K562 (cell line): ENCODE data around the gene CCDC33. TPM values are rescaled to one million over a fixed set of nuclear protein-coding genes. Genes with fewer than 3 reads are reported as not detected.

Experiments
- ADNP ChIP-seq: fragments of 200-800 bp; sonication (Bioruptor generic); IDR thresholded peaks from 2 replicates; pipeline ENCODE4 v1.6.1; 2016; ENCODE audit warnings: missing genetic modification characterization, missing compliant biosample characterization
- ATF7 ChIP-seq: fragments of 450-650 bp; IDR thresholded peaks from 2 replicates; pipeline ENCODE4 v1.7.1; 2014; ENCODE audit warnings: mild to moderate bottlenecking, moderate library complexity
- BDP1 ChIP-seq: IDR thresholded peaks from 3 replicates; pipeline ENCODE4 v1.6.1; 2011; ENCODE audit not compliant: insufficient read length, insufficient read depth
- CTBP1 ChIP-seq: fragments of 450-650 bp; IDR thresholded peaks from 2 replicates; pipeline ENCODE4 v1.6.1; 2016; ENCODE audit warnings: borderline replicate concordance
- DNMT1 ChIP-seq: fragments of 450-650 bp; IDR thresholded peaks from 2 replicates; pipeline ENCODE4 v1.6.1; 2016; ENCODE audit warnings: antibody characterized with exemption, mild to moderate bottlenecking
- ELK3 ChIP-seq: fragments of 450-650 bp; formaldehyde crosslinking; IDR thresholded peaks from 2 replicates; pipeline ENCODE4 v1.4.0; 2020; ENCODE audit warnings: mild to moderate bottlenecking
- HSF4 ChIP-seq: fragments of 250-450 bp; sonication (Bioruptor Pico); IDR thresholded peaks from 2 replicates; pipeline ENCODE4 v2.1.2; 2022; ENCODE audit warnings: mild to moderate bottlenecking, moderate library complexity, borderline replicate concordance
- KAT2B ChIP-seq: IDR thresholded peaks from one replicate; pipeline ENCODE4 v1.6.1; 2012; ENCODE audit warnings: low read depth, mild to moderate bottlenecking, control low read depth, inconsistent platforms, low read length, moderate library complexity
- NFIC ChIP-seq: fragments of 450-650 bp; IDR thresholded peaks from 2 replicates; pipeline ENCODE4 v1.6.1; 2017; ENCODE audit warnings: mild to moderate bottlenecking, inconsistent platforms
- PBX2 ChIP-seq, 2 experiments: IDR thresholded peaks in 1 of 2; conservative IDR thresholded peaks in 1 of 2; 2 replicates each; pipeline ENCODE4 v1.6.1; 2016; ENCODE audit warnings: low read depth in 2 of 2, mild to moderate bottlenecking in 1 of 2, missing compliant biosample characterization in 1 of 2, missing genetic modification characterization in 1 of 2, moderate library complexity in 1 of 2
- RERE ChIP-seq: sonication (generic); formaldehyde crosslinking; IDR thresholded peaks from 2 replicates; pipeline ENCODE4 v1.8.0; 2023; ENCODE audit warnings: missing genetic modification reagents, mild to moderate bottlenecking, borderline replicate concordance
- SLC30A9 ChIP-seq: fragments of 250-450 bp; sonication (Bioruptor Pico); IDR thresholded peaks from 2 replicates; pipeline ENCODE4 v1.8.0; 2022; ENCODE audit warnings: mild to moderate bottlenecking, moderate library complexity
- polyA plus RNA-seq, 8 experiments: library from polyadenylated mRNA; depleted of rRNA in 4 of 8; stranded (reverse) in 5 of 8; unstranded in 3 of 8; fragments of >200 nt; fragmentation: Nextera tagmentation in 2 of 8; fragmentation: Illumina TruSeq in 1 of 8; extraction: Ambion mirVana in 2 of 8; extraction: Trizol in 1 of 8; gene quantifications; 2 replicates each; pipeline versions ENCODE4 v1.2.1 to v1.2.3, GENCODE V29; 2011 to 2014; ENCODE audit warnings: inconsistent platforms in 1 of 8, missing spikeins in 1 of 8
- total RNA-seq, 7 experiments: library from RNA; depleted of rRNA in 6 of 7; stranded (reverse); fragments of >200 nt in 6 of 7; fragmentation: Illumina TruSeq in 2 of 7; extraction: Trizol in 2 of 7; gene quantifications; 2 replicates each; pipeline versions ENCODE4 v1.2.1 to v1.2.3, GENCODE V29; 2011 to 2021; ENCODE audit warnings: low replicate concordance in 1 of 7
- TF ChIP-seq, protein P1 (sequence below): IDR thresholded peaks from 2 replicates; pipeline ENCODE4 v1.6.1; 2016; ENCODE audit warnings: missing genetic modification characterization, missing compliant biosample characterization
- TF ChIP-seq, protein P2 (sequence below): IDR thresholded peaks from 3 replicates; pipeline ENCODE4 v1.6.1; 2011; ENCODE audit warnings: borderline replicate concordance, mild to moderate bottlenecking; ENCODE audit not compliant: insufficient read length, insufficient read depth

The CCDC33 gene
- total and polyA plus RNA-seq, 9 of the 15 experiments (the other 6 are each of a cell fraction or from before 2014, with no cell fraction given): 0.08 to 1.1 (median 0.15) TPM; not detected in 4

- no peak for TF ChIP-seq ELK3 (CRISPR knock-in tag)
- no peak for TF ChIP-seq DNMT1
- no peak for TF ChIP-seq NFIC
- TF ChIP-seq, protein P1, sequence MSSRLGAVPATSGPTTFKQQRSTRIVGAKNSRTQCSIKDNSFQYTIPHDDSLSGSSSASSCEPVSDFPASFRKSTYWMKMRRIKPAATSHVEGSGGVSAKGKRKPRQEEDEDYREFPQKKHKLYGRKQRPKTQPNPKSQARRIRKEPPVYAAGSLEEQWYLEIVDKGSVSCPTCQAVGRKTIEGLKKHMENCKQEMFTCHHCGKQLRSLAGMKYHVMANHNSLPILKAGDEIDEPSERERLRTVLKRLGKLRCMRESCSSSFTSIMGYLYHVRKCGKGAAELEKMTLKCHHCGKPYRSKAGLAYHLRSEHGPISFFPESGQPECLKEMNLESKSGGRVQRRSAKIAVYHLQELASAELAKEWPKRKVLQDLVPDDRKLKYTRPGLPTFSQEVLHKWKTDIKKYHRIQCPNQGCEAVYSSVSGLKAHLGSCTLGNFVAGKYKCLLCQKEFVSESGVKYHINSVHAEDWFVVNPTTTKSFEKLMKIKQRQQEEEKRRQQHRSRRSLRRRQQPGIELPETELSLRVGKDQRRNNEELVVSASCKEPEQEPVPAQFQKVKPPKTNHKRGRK (tag): no peak
- no peak for TF ChIP-seq SLC30A9
- TF ChIP-seq KAT2B: no peak
- no peak for TF ChIP-seq ADNP (tag)
- TF ChIP-seq BDP1: no peak
- TF ChIP-seq, protein P2, sequence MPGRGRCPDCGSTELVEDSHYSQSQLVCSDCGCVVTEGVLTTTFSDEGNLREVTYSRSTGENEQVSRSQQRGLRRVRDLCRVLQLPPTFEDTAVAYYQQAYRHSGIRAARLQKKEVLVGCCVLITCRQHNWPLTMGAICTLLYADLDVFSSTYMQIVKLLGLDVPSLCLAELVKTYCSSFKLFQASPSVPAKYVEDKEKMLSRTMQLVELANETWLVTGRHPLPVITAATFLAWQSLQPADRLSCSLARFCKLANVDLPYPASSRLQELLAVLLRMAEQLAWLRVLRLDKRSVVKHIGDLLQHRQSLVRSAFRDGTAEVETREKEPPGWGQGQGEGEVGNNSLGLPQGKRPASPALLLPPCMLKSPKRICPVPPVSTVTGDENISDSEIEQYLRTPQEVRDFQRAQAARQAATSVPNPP: no peak
- TF ChIP-seq CTBP1: peak; percentile 61
- TF ChIP-seq HSF4 (CRISPR knock-in tag): no peak
- no peak for TF ChIP-seq RERE (CRISPR knock-in tag)
- TF ChIP-seq PBX2 (CRISPR knock-in tag; IDR thresholded peaks at IDR 0.05; ENCODE audit: low read depth): no peak
- 0 out of 2 replicates have a peak, but pooled peaks have one; percentile 32 for TF ChIP-seq PBX2 (tag; conservative IDR thresholded peaks at IDR 0.05; ENCODE audit: low read depth)
- peak; percentile 72; the same call in 1 of the 2 replicates for TF ChIP-seq ATF7
These were observed 75.8 kb downstream of the CCDC33 start (continued) for GRCh38 chr15:74311734-74312444.
